D341Med (cell line): ENCODE measurements around the gene ANKRD1.
"Not testable (repeated sequence)": the region's sequence is repeated elsewhere in the genome, so short reads cannot be mapped to it uniquely, and the experiment has no call there.

Experiments used
- DNase-seq: peaks from one replicate; pipeline ENCODE4 v3.0.0; 2012; ENCODE audit warnings: low spot score

ANKRD1 gene

DNA sequence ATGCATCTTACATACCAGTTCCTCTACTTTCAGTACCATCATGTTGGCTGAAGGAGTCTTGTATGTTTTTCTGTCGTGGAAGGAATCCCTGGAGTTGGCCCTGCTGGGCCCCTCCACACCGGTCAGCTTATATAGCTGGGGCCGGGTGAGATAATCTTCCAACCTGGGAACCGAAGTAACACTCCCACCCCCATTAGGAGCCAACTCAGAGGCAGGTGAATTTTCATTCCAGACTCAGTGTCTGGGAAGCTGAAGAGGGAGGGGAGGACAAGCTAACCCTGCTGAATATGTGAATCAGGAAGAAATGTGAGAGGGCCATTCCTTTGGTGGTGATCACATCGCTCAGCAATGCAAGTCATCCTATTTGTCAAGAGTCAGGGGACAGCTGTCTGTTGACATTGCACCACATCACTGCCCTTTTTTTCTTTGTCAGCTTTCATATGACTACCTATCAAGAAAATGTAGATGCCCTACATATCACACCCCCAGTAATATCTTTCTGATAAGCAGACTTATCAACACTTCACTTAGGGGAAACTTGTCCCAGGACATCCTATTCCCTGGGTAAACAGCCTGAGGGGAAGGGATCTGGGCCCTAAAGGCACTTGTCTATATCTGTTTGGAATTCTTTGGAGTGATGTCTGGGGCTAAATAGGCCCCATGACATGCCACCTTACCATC, at the start of gene ANKRD1:
Gene ANKRD1, minus strand, starts transcription at position 102 of the 681 bp plus-strand sequence. Its CDS starts 60 bp downstream, at position 42.
- no peak for DNase-seq

- DNase-seq: no peak
Measured at GRCh38 chr10:90969947-90970673, 49.2 kb upstream of the ANKRD1 start.

DNA sequence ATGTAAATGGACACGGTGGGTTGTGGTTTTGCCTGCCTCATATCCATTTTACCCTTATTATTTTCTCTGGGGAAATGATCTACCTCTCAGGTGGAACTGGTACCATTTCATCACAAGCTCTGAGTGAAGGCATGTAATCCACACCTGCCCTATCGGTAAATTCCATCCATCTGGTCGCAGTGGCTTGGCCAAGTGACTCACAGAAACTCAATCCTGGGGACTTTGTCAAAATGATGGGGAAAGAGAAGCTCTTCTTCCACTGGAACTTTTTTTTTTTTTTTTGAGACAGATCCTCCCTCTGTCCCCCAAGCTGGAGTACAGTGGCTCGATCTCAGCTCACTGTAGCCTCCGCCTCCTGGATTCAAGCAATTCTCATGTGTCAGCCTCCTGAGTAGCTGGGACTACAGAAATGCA, 48.2 kb upstream of the ANKRD1 start:
- no peak for DNase-seq

DNA sequence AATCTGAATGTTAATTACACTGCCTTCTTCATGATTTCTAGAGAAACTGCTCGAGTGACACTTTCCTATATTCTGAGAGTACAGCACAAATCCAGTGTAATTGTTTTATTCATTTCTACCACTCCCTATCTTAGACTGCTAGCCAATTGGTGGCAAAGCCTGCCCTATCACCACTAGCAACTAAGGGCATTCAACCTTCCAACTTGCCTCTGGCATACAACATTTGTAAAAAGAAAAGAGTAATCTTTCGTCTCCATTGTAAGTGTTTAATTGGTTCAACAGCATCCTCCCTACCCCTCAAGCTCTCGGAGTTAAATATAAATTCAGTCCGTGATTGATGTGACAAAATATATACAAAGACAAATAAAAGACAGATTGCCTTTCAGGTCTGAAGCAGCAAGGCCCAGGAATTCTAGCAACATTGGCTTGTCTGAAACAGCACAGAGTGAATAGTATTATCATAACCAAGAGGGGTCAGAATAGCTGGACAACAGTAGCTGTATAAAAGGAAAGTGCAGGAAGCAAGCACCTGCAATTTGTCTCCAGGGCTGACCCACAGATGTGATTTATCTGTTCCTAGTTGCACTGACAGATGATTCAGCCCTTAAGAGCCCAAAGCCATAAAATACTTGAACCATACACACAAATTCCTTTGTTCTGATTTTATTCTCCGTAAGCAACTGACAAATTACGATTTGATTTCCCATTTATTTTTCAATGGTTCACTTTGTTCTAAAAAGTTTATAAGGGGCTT, 47.6 kb upstream of the ANKRD1 start:
- DNase-seq: peak; percentile 24

- DNase-seq: no peak
Measured at GRCh38 chr10:90967865-90968264, 47.0 kb upstream of the ANKRD1 start.

- DNase-seq: no peak
Measured at GRCh38 chr10:90966146-90966545, 45.3 kb upstream of the ANKRD1 start.

- DNase-seq: no peak
Measured at GRCh38 chr10:90965720-90966119, 44.8 kb upstream of the ANKRD1 start.

GRCh38 chr10:90964781-90965465, 44.0 kb upstream of the ANKRD1 start:
- DNase-seq: no peak

GRCh38 chr10:90963331-90963730, 42.4 kb upstream of the ANKRD1 start:
- no peak for DNase-seq

DNA sequence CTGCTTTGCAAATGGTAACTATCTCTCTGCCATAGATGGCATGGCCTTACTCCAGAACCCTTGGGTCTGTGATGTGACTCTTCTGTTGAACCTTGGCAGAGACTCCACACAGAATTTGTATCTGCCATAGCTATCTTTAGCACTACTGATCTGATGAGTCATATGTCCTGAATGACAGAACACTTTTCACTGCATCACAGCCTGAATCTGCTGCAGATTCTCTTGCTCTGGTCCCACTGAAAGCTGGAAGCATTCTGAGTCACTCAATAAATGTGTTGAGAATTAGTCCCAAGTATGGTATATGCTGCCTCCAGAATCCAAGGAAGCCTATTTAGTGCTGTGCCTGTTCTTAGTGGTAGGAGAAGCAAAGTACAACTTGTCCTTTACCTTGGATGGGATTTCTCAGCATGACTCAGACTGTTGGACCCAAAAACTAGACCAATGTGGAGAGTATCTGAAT, 39.5 kb upstream of the ANKRD1 start:
- no peak for DNase-seq

GRCh38 chr10:90959826-90960225, 38.9 kb upstream of the ANKRD1 start:
- DNase-seq: no peak

DNA sequence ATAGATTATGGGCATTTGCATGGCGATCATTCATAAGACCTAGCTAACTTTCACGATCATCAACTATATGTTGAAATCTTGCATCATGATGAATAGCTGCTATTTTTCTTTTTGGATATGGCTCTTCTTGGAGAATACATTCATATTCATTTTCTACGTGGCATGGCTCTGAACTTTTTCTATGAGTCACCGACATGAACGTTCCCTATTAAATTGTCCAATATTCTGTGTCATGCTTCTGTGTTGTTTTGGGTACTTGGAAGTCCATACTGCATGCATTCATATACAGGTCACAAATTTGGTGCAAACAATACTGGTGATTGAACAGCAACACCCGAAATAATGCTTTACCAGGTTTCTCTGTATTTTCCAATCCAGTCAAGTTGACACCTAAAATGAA, 37.9 kb upstream of the ANKRD1 start:
- no peak for DNase-seq

DNA sequence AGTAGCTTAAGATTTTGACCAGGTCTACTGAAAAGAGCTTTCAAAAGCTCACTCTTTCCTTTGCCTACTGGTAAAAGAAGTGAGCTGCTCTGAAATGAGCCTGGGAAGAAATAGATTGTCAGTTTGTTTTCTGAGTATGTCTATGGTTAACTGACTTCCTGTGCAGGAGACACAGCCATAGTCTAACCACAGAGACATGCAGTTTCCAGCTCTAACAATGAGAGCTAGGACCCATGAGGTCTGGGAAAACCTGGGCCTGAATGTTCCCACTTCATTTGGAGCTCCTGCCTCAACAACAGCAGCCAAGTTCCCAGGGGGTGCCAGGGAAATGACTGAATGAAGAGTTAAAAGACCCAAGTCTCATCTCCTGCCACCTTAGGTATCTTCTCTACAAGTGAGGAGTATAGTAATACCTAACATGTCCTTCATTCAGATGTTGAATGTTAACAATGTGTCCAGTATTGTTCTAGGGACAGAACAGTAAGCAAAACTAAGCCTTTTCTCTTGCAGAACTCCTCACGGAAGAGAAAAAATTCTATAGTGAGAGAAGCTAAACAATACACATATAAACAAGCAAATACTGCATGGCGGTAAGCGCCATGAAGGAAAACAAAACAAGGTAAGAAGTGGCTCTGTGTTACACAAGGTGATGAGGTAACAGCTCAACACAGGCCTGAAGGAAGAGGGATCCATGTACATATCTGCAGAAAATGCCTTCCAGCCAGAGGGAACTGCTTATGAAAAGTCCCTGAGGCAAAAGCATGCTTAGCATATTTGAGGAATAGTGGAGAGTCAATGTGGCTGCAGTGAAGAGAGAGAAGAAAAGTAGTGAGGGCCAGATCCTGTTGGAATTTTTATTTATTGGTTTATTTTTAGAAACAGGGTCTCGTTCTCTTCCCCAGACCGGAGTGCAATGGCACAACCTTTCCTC, 26.4 kb upstream of the ANKRD1 start:
- no peak for DNase-seq

- no peak for DNase-seq
Measured at GRCh38 chr10:90945491-90946070, 24.7 kb upstream of the ANKRD1 start.

DNA sequence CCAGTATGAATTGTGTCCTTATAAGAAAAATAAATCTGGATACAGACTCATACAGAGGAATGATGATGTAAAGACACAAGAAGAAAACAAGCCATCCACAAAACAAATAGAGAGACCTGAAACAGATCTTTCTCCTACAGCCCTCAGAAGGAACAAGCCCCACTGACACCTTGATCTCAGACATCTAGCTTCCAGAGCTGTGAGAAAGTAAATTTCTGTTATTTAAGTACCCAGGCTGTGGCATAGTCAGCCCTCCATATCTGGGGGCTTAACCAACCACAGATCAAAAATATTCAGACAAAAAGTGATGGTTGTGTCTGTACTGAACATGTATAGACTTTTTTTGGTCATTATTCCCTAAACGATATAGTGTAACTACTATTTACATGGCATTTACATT, 23.9 kb upstream of the ANKRD1 start:
- no peak for DNase-seq

GRCh38 chr10:90942980-90943379, 22.1 kb upstream of the ANKRD1 start:
- not testable (repeated sequence) for DNase-seq

DNA sequence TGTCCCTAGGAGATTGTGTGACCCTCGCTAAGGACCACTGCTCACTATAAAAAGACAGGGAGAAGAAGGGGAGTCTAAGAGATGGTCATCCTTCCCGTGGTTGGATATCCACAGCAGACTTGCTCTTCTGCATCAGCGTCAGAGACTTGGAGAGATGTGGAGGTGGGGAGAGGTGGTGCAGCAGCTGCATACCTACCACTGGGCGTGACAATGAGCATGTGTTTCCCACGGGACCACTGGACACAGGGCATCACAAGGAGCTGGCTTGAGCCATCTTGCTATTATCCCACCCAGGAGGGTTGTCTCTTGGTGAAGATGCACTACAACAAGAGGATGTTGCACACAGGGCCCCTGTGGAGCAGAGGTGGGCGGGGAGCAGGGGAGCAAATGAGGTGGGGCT, 18.8 kb upstream of the ANKRD1 start:
- no peak for DNase-seq

GRCh38 chr10:90939116-90939515, 18.2 kb upstream of the ANKRD1 start:
- DNase-seq: no peak

GRCh38 chr10:90937645-90938258, 16.9 kb upstream of the ANKRD1 start:
- DNase-seq: no peak

DNA sequence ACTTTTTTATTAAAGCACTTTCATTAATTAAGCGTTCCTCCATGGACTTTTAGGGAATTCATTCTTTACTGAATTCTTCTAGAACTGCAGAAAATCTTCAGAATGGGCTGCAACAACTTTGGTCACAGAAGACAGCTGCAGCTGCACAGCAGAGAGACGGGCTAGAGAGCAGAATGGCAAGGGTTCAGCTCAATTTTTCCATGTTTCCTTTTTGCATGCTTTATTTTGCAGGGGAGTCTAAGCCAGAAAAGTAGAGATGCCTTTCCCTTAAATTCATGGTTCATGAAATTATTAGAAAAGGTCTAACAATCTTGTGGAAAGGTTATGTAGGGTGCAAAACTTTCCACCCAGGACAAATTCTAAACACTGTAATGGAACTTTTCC, 15.4 kb upstream of the ANKRD1 start:
- no peak for DNase-seq
